ENCODE measurements around the gene NUDT12. TPM values are rescaled to one million over a fixed set of nuclear protein-coding genes. Genes with fewer than 3 reads are reported as not detected.
A peak's percentile ranks its signal among the peaks of the same experiment; 100 is the strongest.

The NUDT12 gene
- 9.2 TPM for total RNA-seq (2021; ENCODE audit: unreplicated experiment)
- polyA plus RNA-seq (2012; ENCODE audit: insufficient read length) = 4.7 TPM
- Bru-seq, nascent RNA = percentile 70 among the genes with signal in this experiment
- BruChase-seq, experiment 1, labeled RNA remaining after a 2-hour chase = percentile 78 among the genes with signal in this experiment
- percentile 66 among the genes with signal in this experiment for BruChase-seq, experiment 2, labeled RNA remaining after a 6-hour chase
- long read RNA-seq, transcript NUDT12-201 (7 exons, 3,492 nt) = major isoform, 11 of 22 reads
- long read RNA-seq, partial matches to known transcripts = 3 of 22 reads
- long read RNA-seq, other reads (novel, unspliced or antisense) = 8 of 22 reads

- no peaks in the 10 kb centered on the region for H3K27me3 ChIP-seq (ENCODE audit: control insufficient read depth, insufficient read depth, low read length)
- intact Hi-C loops (cut with micrococcal nuclease; ENCODE audit: unreplicated experiment) (no loop called here), in situ Hi-C loops (cut with HindIII; ENCODE audit: low pct_unique_long_range_greater_than_20kb, low sequenced_read_pairs) (no loop called here)
- H3K27ac ChIP-seq (ENCODE audit: low read length) = peak within 1 kb of the TSS; percentile 94
- H3K4me1 ChIP-seq (ENCODE audit: control insufficient read depth, insufficient read depth, low read length) = peaks cover 8% of the 10 kb centered on the region; the same call in 1 of the 2 replicates
- no peaks in the 10 kb centered on the region for H3K9me3 ChIP-seq (ENCODE audit: control insufficient read depth, insufficient read depth, low read depth, low read length)
- DNase-seq (ENCODE audit: low read depth, low spot score) (peak; percentile 60), ATAC-seq (peak; percentile 96)
- POLR2A ChIA-PET = no interaction called here
- TF ChIP-seq POLR2AphosphoS5 (IDR thresholded peaks at IDR 0.05; ENCODE audit: low read depth, low read length) (peak; percentile 88), TCF7L2 (IDR thresholded peaks at IDR 0.05; ENCODE audit: low read depth, low read length) (no peak), SIN3A (IDR thresholded peaks at IDR 0.05; ENCODE audit: borderline replicate concordance, insufficient read depth, low read depth, low read length) (no peak)
- BruUV-seq (replicated peaks) = no TSS peak
- CTCF ChIA-PET = no interaction called here
- no peaks in the 10 kb centered on the region; the same call in 1 of the 2 replicates for H3K36me3 ChIP-seq (ENCODE audit: control insufficient read depth, insufficient read depth, low read length)
- peak within 1 kb of the TSS; percentile 94 to 95 for H3K4me3 ChIP-seq (ENCODE audit: low read depth in 2 of 2, low read length in 2 of 2)
These were observed at the start of gene NUDT12 for GRCh38 chr5:103562453-103563157. Gene NUDT12 (minus strand): TSS chr5:103562789. CDS start chr5:103560248, 2,541 bp downstream.

- ChIA-PET POLR2A (no interaction called here), CTCF (no interaction called here)
- DNase-seq (ENCODE audit: low read depth, low spot score) (no peak), ATAC-seq (no peak)
- H3K4me3 ChIP-seq (ENCODE audit: low read depth in 2 of 2, low read length in 2 of 2) = no peak overlapping the region
- no peaks in the 10 kb centered on the region for H3K9me3 ChIP-seq (ENCODE audit: control insufficient read depth, insufficient read depth, low read depth, low read length)
- TF ChIP-seq SIN3A (IDR thresholded peaks at IDR 0.05; ENCODE audit: borderline replicate concordance, insufficient read depth, low read depth, low read length) (no peak), CTCF (IDR thresholded peaks at IDR 0.05) (no peak), REST (IDR thresholded peaks at IDR 0.05; ENCODE audit: insufficient read depth in 1 of 2, low read depth in 2 of 2, low read length in 1 of 2) (no peak), POLR2AphosphoS5 (IDR thresholded peaks at IDR 0.05; ENCODE audit: low read depth, low read length) (no peak), TCF7L2 (IDR thresholded peaks at IDR 0.05; ENCODE audit: low read depth, low read length) (no peak)
- no peaks in the 10 kb centered on the region for H3K4me1 ChIP-seq (ENCODE audit: control insufficient read depth, insufficient read depth, low read length)
- no peaks in the 10 kb centered on the region for H3K36me3 ChIP-seq (ENCODE audit: control insufficient read depth, insufficient read depth, low read length)
- no peak overlapping the region for H3K27ac ChIP-seq (ENCODE audit: low read length)
- BruUV-seq (replicated peaks) = no TSS peak
- in situ Hi-C loops (cut with HindIII; ENCODE audit: low pct_unique_long_range_greater_than_20kb, low sequenced_read_pairs) (no loop called here), intact Hi-C loops (cut with micrococcal nuclease; ENCODE audit: unreplicated experiment) (no loop called here)
- no peaks in the 10 kb centered on the region for H3K27me3 ChIP-seq (ENCODE audit: control insufficient read depth, insufficient read depth, low read length)
These were observed 44.8 kb upstream of the NUDT12 start for GRCh38 chr5:103607346-103607745.
